Measurements from ENCODE around the gene OR2D2.

DNA sequence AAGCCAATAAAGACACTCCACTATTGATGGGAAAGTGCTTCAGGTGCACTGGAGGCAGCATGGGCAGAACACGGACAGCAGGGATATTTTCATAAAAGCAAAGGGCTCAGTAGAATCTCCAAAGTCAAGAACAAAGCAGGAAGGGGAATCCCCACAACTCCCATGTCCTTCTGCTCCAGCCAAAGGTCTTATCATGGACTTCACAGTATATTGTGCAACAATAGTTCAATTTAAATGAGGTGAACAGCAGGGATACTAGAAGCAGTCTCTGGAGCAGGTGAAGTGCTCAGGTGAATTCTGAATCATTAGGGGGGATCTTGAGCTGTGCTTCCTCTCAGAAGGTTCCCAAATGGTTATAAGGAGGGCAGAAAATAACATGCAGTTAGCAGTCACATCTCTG is 6.6 kb upstream of the OR2D2 start:
- TF ChIP-seq POLR2A (IDR thresholded peaks at IDR 0.05) = no peak
- TF ChIP-seq, protein P1, sequence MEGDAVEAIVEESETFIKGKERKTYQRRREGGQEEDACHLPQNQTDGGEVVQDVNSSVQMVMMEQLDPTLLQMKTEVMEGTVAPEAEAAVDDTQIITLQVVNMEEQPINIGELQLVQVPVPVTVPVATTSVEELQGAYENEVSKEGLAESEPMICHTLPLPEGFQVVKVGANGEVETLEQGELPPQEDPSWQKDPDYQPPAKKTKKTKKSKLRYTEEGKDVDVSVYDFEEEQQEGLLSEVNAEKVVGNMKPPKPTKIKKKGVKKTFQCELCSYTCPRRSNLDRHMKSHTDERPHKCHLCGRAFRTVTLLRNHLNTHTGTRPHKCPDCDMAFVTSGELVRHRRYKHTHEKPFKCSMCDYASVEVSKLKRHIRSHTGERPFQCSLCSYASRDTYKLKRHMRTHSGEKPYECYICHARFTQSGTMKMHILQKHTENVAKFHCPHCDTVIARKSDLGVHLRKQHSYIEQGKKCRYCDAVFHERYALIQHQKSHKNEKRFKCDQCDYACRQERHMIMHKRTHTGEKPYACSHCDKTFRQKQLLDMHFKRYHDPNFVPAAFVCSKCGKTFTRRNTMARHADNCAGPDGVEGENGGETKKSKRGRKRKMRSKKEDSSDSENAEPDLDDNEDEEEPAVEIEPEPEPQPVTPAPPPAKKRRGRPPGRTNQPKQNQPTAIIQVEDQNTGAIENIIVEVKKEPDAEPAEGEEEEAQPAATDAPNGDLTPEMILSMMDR (IDR thresholded peaks at IDR 0.05) = no peak
- TF ChIP-seq POLR2AphosphoS5 (IDR thresholded peaks at IDR 0.05; ENCODE audit: insufficient read depth in 1 of 2, low read depth in 1 of 2) = no peak
